ENCODE measurements around the gene ALPK3.

ALPK3 gene

GRCh38 chr15:84847382-84847781, 30.2 kb downstream of the ALPK3 start:
- no peak for DNase-seq

GRCh38 chr15:84852212-84852611, 35.1 kb downstream of the ALPK3 start:
- no peak for DNase-seq

GRCh38 chr15:84855136-84855535, 38.0 kb downstream of the ALPK3 start:
- no peak for DNase-seq

GRCh38 chr15:84855765-84856164, 38.6 kb downstream of the ALPK3 start:
- no peak for DNase-seq

GRCh38 chr15:84856731-84857417, 39.7 kb downstream of the ALPK3 start:
- DNase-seq: no peak

- no peak for DNase-seq
Measured at GRCh38 chr15:84857418-84858004, 40.4 kb downstream of the ALPK3 start.

- no peak for DNase-seq
Measured at GRCh38 chr15:84858231-84858630, 41.1 kb downstream of the ALPK3 start.

GRCh38 chr15:84859144-84859543, 42.0 kb downstream of the ALPK3 start:
- no peak for DNase-seq

- DNase-seq: no peak
Measured at GRCh38 chr15:84859651-84860050, 42.5 kb downstream of the ALPK3 start.

- no peak for DNase-seq
Measured at GRCh38 chr15:84861781-84862180, 44.6 kb downstream of the ALPK3 start.

GRCh38 chr15:84862214-84862975, 45.2 kb downstream of the ALPK3 start:
- DNase-seq: no peak

GRCh38 chr15:84863565-84864443, 46.6 kb downstream of the ALPK3 start:
- no peak for DNase-seq

GRCh38 chr15:84864444-84864795, 47.3 kb downstream of the ALPK3 start:
- no peak for DNase-seq

- no peak for DNase-seq
Measured at GRCh38 chr15:84865074-84865569, 48.0 kb downstream of the ALPK3 start.

GRCh38 chr15:84868037-84868880, 51.1 kb downstream of the ALPK3 start:
- DNase-seq: no peak

GRCh38 chr15:84869510-84869909, 52.4 kb downstream of the ALPK3 start:
- no peak for DNase-seq

GRCh38 chr15:84871428-84871985, 54.4 kb downstream of the ALPK3 start:
- no peak for DNase-seq

GRCh38 chr15:84872009-84872910, 55.1 kb downstream of the ALPK3 start:
- no peak for DNase-seq

- DNase-seq: no peak
Measured at GRCh38 chr15:84873997-84874396, 56.8 kb downstream of the ALPK3 start.

GRCh38 chr15:84874981-84875699, 58.0 kb downstream of the ALPK3 start:
- DNase-seq: no peak

Measured in CD4-positive, alpha-beta T cell treated with Interleukin-4 for 4 hours (primary cell).